Esophagus squamous epithelium (tissue), 5 donors: ENCODE results near the gene EIF2B2. TPM values are rescaled to one million over a fixed set of nuclear protein-coding genes. Genes with fewer than 3 reads are reported as not detected.
A peak's percentile ranks its signal among the peaks of the same experiment; 100 is the strongest.

Experiments
- DNase-seq: peaks from one replicate; lab custom pipeline; 2025; lab: John Stamatoyannopoulos, UW
- H3K27ac ChIP-seq, 4 donors: fragments of 200-600 bp; sonication (generic); one replicate each; pipeline ENCODE4 v1.5.1; 2016 to 2019; ENCODE audit warnings: mild to moderate bottlenecking in 1 of 4
- H3K27me3 ChIP-seq, 4 donors: fragments of 200-600 bp; sonication (generic); 1 replicate in 3 of 4; 2 replicates in 1 of 4; pipeline versions ENCODE4 v1.5.1 to v1.6.0; 2017 to 2021; ENCODE audit warnings: antibody characterized with exemption in 1 of 4
- H3K36me3 ChIP-seq, 3 donors: fragments of 200-600 bp; sonication (generic); one replicate each; pipeline ENCODE4 v1.5.1; 2016 to 2019
- H3K4me1 ChIP-seq, 3 donors: fragments of 200-600 bp; sonication (generic); one replicate each; pipeline ENCODE4 v1.5.1; 2017 to 2019
- H3K4me3 ChIP-seq, 4 donors: fragments of 200-600 bp; sonication (generic); 1 replicate in 3 of 4; 2 replicates in 1 of 4; pipeline ENCODE4 v1.5.1; 2016 to 2019; ENCODE audit warnings: mild to moderate bottlenecking in 2 of 4, moderate library complexity in 1 of 4
- H3K9me3 ChIP-seq, 3 donors: fragments of 200-600 bp; sonication (generic); one replicate each; pipeline ENCODE4 v1.5.1; 2016 to 2019
- POLR2A ChIP-seq, 4 donors: fragments of 450-650 bp; IDR thresholded peaks; one replicate each; pipeline ENCODE4 v1.6.1; 2017; ENCODE audit warnings: antibody characterized with exemption in 4 of 4, mild to moderate bottlenecking in 4 of 4, moderate library complexity in 3 of 4
- WGBS, 2 donors: methylation state at CpG; one replicate each; pipeline ENCODE4 v1.1.5; 2018; 5-methylcytosine and 5-hydroxymethylcytosine counted together
- intact Hi-C: fragments of 100-400 bp; cut with DNase I; formaldehyde crosslinking; loops from one replicate; pipeline ENCODE4 v1.15.0; 2022
- total RNA-seq, 4 donors: library from RNA; depleted of rRNA; stranded (reverse); fragments of >200 nt; gene quantifications; one replicate each; pipeline ENCODE4 v1.1.0, GENCODE V29; 2016
- TF ChIP-seq, protein P1 (sequence below), 6 experiments: fragments of 450-650 bp in 4 of 6; fragments of 200-600 bp in 2 of 6; sonication (generic) in 2 of 6; IDR thresholded peaks; one replicate each; pipeline ENCODE4 v1.5.1; 2016 to 2019; ENCODE audit warnings: antibody characterized with exemption in 6 of 6, mild to moderate bottlenecking in 4 of 6, moderate library complexity in 4 of 6
- donor health status: DM: yes; HTN: yes; CAD: no.

Gene EIF2B2
- total RNA-seq, 4 donors from 2014 or later, result 27.8 to 41.0 (median 39.0) TPM

GRCh38 chr14:74979029-74979428, 23.7 kb upstream of the EIF2B2 start:
- DNase-seq, result no peak
- Histone ChIP-seq H3K36me3 (no peaks in the 10 kb centered on the region), H3K4me1 (peaks cover 3 to 99% (median 56%) of the 10 kb centered on the region in 3 donors), H3K27me3 (no peaks in the 10 kb centered on the region), H3K27ac (peak overlapping the region in 2 of 4 donors; percentile 60 to 63), H3K4me3 (no peak overlapping the region), H3K9me3 (no peaks in the 10 kb centered on the region)
- no peak for TF ChIP-seq POLR2A (IDR thresholded peaks at IDR 0.05)
- TF ChIP-seq, protein P1, sequence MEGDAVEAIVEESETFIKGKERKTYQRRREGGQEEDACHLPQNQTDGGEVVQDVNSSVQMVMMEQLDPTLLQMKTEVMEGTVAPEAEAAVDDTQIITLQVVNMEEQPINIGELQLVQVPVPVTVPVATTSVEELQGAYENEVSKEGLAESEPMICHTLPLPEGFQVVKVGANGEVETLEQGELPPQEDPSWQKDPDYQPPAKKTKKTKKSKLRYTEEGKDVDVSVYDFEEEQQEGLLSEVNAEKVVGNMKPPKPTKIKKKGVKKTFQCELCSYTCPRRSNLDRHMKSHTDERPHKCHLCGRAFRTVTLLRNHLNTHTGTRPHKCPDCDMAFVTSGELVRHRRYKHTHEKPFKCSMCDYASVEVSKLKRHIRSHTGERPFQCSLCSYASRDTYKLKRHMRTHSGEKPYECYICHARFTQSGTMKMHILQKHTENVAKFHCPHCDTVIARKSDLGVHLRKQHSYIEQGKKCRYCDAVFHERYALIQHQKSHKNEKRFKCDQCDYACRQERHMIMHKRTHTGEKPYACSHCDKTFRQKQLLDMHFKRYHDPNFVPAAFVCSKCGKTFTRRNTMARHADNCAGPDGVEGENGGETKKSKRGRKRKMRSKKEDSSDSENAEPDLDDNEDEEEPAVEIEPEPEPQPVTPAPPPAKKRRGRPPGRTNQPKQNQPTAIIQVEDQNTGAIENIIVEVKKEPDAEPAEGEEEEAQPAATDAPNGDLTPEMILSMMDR (IDR thresholded peaks at IDR 0.05), result no peak
- intact Hi-C loops, result no loop called here
- 42 to 62% methylated on average over 3 to 4 of the region's 4 CpGs for WGBS, 2 donors

DNA sequence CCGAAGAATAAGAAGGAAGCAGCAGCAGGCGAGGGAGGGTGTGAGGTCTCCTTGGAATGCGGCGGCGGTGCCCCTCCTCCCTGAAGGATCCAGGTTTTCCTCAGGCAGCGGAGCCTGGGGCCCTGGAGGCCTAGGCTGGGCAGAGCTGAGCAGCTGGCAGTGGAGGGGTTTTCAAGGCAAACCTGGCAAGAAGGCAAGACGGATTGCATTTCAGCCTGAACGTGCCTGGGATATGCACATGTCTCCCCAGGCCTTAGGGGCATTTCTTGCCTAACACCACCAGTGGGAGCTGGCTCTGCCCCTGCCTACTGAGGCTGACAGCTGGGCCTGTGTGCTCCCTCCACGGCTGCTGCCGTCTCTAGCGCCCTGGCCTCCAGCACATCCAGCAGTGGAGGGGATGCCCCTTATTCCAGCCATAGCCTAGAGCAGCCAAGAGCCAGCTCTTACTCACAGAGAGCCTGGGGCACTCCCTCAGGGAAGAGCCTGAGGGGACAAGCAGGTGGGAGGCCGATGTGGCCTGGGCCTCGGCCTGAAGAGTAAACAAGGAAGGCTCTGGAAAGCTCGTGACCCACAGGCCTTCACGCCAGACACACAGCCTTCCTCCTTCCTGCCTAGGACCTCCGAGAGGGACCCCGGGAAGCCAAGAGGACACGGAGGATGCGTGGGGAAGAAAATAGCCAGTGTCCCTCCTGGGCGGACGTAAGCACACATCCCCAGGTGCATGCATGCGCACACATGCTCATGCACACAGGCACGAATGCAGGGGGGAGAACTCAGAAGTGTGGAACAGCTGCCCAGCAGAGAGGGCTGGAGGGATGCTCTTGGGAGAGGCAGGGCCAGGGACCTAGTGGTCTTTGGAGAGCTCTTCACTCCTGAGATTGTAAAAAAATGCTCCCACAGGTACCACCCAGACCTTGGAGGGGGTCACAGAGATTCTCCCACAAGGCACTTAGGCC, 23.0 kb upstream of the EIF2B2 start:
- intact Hi-C loops, result no loop called here
- Histone ChIP-seq H3K9me3 (no peaks in the 10 kb centered on the region), H3K4me3 (no peak overlapping the region), H3K27me3 (no peaks in the 10 kb centered on the region), H3K36me3 (no peaks in the 10 kb centered on the region), H3K27ac (peak overlapping the region in 2 of 4 donors; percentile 60 to 63), H3K4me1 (peaks cover 3 to 97% (median 51%) of the 10 kb centered on the region in 3 donors)
- WGBS, 2 donors, result 63 to 65% methylated on average over 10 to 11 of the region's 23 CpGs
- DNase-seq, result no peak
- TF ChIP-seq, protein P1 (IDR thresholded peaks at IDR 0.05), result peak in 2 of 6 experiments; percentile 16 to 23
- no peak for TF ChIP-seq POLR2A (IDR thresholded peaks at IDR 0.05)

DNA sequence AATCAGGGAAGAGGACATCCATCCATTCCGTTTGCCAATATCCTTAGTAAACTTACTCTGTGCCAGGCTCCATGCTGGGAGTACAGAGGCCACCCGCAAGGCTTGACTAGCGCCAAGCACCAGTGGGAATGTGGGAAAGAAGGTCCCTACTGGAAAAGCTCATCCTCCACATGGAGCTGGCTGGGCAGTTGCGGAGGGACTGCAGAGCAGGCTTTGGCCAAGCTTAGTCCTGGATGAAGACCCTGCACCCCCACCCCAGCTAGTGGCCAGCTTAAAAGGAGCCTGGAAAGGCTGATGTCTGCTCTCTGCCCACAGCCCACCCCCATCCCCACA, 22.4 kb upstream of the EIF2B2 start:
- Histone ChIP-seq H3K27ac (peak overlapping the region in 3 of 4 donors; percentile 0 to 60 (median 44)), H3K27me3 (no peaks in the 10 kb centered on the region), H3K9me3 (no peaks in the 10 kb centered on the region), H3K4me3 (no peak overlapping the region), H3K4me1 (peaks cover 3 to 95% (median 45%) of the 10 kb centered on the region in 3 donors), H3K36me3 (no peaks in the 10 kb centered on the region)
- intact Hi-C loops, result no loop called here
- 100% methylated on average over 1 of the region's 4 CpGs for WGBS, 2 donors
- DNase-seq, result no peak
- TF ChIP-seq POLR2A (IDR thresholded peaks at IDR 0.05), result no peak
- TF ChIP-seq, protein P1 (IDR thresholded peaks at IDR 0.05), result no peak

GRCh38 chr14:74980731-74981461, 21.8 kb upstream of the EIF2B2 start:
- no peaks in the 10 kb centered on the region for H3K36me3 ChIP-seq

More at GRCh38 chr14:74980731-74981461, 21.8 kb upstream of the EIF2B2 start:
- Histone ChIP-seq H3K4me1 (peaks cover 3 to 90% (median 40%) of the 10 kb centered on the region in 3 donors), H3K4me3 (no peak overlapping the region), H3K27ac (peak overlapping the region in 3 of 4 donors; percentile 0 to 44 (median 36)), H3K9me3 (no peaks in the 10 kb centered on the region), H3K27me3 (no peaks in the 10 kb centered on the region)
- TF ChIP-seq, protein P1 (IDR thresholded peaks at IDR 0.05), result no peak
- no peak for TF ChIP-seq POLR2A (IDR thresholded peaks at IDR 0.05)
- 69% methylated on average over 9 of the region's 35 CpGs; no CpG with 5 or more reads in 1 of the 2 donors for WGBS, 2 donors
- no peak for DNase-seq
- intact Hi-C loops, result no loop called here
